Esophagus mucosa (tissue), 1 donor: ENCODE data around the gene RGS17. TPM values are rescaled to one million over a fixed set of nuclear protein-coding genes. Genes with fewer than 3 reads are reported as not detected.
"Not testable (repeated sequence)": the region's sequence is repeated elsewhere in the genome, so short reads cannot be mapped to it uniquely, and the experiment has no call there.

ENCODE experiments used
- ATAC-seq: fragments of 200-7000 bp; cut with Tn5 transposase; one replicate; pipeline ENCODE4 v1.9.1; 2020
- total RNA-seq: library from RNA; stranded (reverse); gene quantifications from one replicate; pipeline ENCODE4 v1.2.4, GENCODE V29; 2023
- donor health status: DM: yes; HTN: yes; CAD: no.

Gene RGS17, protein sequence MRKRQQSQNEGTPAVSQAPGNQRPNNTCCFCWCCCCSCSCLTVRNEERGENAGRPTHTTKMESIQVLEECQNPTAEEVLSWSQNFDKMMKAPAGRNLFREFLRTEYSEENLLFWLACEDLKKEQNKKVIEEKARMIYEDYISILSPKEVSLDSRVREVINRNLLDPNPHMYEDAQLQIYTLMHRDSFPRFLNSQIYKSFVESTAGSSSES
- total RNA-seq, result 1.6 TPM

DNA sequence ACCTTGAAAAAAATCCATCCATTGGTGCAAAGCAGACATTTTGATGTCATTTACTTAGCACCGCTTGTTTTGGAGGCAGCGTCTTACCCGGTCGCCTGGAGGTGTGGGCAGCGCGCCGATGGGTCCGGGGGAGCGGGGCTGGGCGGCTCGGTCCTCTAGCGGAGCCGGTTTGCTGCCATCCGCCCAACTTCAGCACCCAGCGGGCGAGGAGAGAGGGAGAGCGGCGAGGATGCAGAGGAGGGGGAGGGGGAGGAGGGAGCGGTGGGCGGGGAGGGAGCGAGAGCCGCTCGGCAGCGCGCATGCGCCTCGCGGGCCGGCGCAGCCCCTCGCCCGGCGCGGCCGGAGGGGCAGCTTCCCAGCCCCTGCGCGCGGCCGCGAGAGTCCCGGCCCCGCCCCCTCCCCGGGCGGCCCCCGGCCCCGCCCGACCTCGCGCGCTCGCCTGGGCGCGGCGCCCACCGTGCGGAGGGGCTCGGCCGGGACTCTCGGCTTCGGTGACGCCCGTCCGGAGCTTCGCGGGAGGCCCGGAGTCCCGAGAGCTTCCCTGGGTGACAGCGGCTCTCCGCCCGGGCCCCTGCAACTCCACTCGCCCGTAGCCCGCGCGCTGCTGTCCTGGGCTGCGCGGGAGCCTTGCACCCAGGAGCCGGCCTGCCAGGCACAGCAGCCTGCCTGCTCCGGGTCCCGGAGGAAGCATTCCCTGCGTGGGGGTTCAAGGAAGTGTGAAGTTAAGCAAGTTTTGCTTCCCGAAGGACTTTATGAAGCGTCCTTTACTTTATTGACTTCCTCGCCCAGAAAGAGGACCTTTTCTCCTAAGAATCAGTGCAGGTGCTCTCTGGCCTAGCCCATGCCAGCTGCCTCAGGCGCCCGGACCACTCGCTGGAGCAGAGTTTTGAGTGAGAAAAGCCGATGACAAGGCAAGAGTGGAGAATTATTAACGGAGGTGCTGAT is at the start of gene RGS17:
Gene RGS17 (minus strand): TSS at position 246 of the 945 bp plus-strand sequence. CDS start 87,264 bp downstream, outside the sequence.
- ATAC-seq, result peak; percentile 60

DNA sequence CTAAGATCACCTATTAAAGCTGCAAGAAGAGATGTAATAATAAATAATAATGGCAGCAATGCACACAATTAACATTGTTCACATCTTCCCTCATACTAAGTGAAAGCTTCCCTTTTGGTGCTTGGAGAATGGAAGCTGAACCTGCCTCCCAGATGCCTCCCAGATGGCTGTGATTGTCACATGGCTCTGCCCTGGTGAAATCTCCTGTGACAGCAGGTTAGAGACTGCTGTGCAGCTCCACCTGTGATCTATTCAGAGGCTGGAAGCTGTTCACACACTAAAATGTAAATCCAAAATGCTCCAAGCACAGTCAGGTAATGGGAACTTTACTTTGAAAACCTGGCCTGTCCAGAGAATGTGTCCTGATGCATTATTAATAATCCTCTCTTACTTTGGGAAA is 41.7 kb upstream of the RGS17 start:
- ATAC-seq, result no peak

DNA sequence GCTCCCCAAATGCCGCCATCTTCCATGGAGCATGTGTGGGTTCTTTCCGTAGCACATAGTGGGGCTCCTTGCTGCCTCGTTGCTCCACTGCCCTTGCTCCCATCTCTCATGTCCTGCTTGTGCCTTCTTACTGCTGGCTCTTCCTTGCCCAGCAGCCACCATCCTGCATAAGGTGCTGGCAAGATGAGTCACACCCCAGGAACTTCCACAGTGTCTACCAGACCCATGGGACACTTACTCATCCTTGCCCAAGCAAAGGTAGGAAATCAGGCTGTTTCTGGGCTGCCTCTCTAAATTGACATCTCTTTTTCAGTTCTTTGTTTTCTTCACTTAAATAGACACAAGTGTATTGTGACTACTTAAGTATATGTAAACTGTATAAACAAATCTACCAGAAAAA is 39.4 kb upstream of the RGS17 start:
- peak; percentile 64 for ATAC-seq

DNA sequence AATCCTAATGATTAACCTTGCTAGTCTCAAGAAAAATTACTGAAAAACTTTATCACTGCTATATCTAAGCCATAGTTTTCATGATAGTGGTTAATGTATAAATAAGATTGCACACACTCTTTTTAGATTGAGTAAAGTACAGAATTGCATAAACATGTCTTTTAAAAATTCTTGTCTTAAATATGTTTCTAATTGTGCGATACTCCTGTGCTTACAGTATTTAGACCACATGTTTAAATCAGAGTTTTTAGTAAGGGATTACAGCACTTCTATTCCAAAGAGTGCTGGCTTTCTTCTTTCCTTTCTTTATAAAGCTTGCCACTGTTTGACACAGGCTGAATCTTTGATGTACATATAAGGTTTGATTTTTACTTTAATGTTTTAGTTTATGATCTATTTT is 36.8 kb upstream of the RGS17 start:
- no peak for ATAC-seq

DNA sequence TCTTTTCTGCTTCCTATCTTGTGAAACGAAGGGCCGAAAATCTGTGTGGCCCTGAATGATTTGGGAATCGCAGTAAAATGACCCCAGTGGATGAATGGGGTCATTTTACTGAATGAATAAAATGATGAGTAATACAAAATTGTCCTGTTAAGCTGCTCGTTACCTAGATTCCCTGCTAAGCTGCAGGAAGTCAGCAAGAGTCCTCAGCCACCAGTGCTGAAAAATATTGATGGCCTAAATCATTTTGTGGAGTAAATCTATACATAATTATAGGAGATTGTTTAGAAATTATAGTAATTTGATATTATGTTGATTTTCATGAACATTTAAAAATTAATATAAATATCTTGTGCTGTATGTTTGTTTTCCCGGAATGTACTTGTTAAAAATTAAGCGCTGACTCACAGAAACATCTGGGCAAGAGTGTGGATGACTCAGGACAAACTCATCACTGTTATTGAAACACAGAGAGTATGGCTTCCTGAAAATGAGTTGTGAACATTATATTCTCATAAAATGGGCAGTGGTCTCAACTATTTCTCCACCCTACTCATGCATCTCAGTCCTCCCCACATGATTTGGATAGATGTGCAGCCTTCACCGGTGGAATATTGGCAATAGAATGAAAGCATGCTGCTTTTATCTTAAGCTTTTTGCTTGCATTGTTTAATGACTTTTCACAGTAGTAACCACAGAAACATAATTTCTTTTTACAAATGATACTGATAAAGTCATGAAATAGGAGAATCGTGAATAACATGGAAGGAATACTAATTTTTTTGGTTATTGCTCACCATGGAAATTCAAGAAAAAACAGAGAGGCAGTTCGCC is 36.2 kb upstream of the RGS17 start:
- peak; percentile 68 for ATAC-seq

DNA sequence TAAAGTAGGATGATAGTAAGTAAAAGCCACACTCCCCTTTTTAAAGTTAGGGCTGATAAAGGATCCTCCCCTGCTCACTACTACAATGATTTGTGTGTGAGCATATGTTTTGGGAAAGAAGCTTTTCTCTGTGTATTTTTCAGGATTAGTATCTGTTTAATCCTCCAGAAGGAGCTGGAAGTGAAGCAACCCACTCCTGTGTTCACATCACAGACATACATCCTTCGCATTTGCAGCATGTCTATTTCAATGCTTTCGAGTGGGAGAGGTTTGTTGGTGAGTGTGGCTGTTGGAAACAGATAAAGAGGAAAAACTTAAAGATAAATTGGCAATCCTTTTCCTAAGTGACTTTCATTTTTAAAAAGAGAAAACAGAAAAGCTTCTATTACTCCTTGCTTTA is 31.6 kb upstream of the RGS17 start:
- no peak for ATAC-seq

DNA sequence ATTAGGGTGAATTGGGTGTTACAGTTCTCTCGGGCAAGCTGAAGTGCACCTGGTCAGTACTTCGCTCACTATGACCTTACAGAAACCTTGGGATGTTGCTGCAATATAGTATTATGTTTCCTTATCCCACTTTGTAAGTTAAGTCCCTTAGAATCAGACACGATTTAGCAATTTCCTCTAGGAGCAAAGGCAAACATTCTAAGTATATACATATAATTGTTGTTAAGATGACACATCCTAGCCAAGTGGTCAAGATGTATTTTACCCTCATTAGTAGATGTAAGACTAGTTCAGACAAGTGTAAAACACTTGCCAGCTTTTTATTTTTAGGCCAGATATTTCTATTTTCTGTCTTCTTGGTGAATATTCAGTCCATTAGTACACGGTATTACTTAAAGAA is 31.1 kb upstream of the RGS17 start:
- ATAC-seq, result no peak

DNA sequence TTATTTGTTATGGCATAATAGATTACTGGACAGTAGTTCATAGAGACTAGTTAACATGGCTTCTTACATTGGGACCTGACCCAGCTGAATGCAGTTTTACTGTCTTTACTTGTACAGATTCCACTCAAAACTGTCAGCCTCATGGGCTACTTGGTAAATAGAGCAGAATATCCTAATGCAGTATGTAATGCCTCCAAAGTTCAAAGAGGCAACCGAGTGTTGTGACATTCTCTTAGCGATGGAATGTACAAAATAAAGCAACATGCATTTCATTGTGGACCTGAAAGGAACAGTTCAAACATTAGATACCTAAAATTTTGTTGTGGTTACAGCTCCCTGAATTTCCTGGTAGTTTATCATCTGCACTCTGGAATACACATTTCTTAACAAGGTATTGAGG is 29.1 kb upstream of the RGS17 start:
- ATAC-seq, result no peak

DNA sequence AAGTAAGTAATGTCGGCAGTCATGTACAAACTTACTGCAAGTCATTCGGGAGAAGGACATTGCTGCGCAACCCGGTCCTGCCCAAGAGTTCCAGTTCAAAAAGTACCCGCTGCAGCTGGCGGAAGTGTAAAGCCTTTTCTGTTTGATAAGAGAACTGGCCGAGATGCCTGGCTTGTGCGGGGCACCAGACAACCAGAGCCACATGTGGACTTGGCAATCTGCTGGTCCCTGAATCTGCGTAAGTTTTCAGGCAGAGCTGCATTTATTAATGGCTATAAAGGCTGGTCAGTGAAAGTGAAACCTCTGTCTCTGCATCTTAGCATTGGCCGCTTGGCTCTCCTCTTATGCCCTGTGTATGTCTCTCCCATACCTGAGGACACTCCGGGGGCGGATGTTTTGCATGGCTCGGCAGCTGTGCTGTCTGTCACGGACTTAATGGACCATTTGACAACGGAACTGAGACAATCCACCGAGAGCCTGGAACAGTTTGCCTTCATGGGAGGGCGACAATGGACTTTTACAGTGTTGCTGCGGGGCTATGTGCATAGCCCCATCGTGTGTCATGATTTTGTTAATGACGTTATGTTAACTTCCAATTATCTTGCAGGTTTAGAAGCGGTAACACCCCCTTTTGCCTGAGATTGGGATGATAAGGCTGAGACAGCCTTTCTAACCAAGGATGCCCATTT is 19.8 kb upstream of the RGS17 start:
- ATAC-seq, result no peak

DNA sequence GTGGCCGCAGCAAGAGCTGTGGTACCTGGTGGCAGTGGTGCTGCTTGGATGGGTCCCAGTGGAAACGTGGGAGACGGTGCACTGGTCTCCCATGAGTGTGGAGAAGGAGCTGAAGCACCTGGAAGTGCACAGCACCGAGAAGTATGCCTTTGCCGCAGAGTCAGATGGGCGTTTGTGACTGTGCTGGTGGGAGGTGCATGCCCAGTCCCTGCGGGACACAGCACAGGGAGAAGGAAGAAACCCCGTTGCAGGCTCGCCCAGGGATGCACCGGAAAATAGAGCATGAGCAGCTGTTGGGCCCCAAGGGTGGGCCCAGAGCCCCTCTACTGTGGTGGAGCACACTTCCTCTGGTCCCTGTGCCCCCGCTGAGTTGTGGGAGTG is 19.3 kb upstream of the RGS17 start:
- ATAC-seq, result no peak

DNA sequence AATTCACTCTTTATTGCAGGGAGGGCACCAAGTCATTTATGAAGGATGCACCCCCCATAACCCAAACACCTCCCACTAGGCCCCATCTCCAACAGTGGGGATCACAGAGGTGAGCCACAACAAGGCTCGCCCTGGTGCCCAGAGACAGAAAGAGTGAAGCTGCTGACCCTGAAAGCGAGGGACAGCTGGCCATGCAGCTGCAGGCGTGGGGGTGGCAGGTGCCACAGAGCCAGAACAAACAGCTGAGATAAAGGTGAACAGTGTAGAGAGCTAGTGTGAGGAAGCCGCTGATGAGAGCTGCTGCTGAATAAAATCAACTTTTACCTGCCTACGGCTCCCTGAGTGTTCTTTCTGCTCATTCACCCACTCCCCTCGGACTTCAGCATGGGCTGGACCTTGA is 18.8 kb upstream of the RGS17 start:
- ATAC-seq, result no peak

DNA sequence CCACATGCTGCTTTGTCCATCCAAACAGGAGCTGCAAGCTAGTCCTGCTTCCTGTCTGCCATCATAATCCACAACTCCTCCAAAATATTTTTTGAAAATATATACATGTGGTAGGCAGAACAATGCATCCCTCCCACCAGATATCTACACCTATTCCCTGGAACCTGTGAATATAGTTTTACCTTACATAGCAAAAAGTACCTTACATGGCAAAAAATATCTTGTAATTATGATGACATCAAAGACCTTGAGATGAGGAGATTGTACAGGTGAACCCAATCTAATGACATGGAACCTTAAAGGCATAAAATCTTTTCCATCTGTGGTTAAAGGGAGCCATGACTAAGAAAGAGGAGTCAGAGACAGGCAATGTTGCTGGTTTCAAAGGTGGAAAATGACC is 15.3 kb upstream of the RGS17 start:
- no peak for ATAC-seq

DNA sequence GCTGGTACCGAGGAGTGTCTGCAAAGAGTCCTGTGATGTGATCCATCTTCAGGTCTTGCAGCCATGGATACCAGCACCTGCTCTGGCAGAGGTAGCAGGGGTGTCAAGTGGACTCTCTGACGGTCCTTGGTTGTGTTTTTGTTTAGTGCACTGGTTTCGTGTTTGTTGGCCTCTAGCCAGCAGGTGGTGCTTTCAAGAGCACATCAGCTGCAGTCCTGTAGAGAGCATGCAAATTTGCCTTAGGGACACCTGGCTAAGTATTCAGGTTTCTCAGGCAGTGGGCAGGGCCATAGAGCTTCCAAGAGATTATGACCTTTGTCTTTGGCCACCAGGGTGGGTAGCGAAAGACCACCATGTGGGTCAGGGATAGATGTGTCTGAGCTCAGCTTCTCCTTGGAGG is 14.5 kb upstream of the RGS17 start:
- ATAC-seq, result no peak

DNA sequence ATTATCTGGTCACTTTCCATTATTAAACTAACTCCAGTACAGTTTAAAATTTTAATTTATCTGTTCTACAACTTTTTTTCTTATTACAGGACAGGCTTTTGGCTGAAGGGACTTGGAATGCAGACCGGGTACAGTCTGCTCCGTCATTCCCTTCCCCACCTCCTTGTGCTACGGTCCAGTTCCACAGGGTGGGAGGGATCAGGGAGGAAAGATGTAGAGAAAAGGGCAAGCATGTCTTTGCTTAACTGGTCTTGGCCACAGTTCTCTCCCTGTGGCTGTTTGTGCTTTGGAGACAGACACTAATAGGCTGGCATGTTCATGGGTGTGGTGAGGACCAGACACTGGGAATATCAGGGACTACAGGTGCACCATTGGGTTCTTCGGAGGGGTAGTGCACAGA is 12.1 kb upstream of the RGS17 start:
- no peak for ATAC-seq

DNA sequence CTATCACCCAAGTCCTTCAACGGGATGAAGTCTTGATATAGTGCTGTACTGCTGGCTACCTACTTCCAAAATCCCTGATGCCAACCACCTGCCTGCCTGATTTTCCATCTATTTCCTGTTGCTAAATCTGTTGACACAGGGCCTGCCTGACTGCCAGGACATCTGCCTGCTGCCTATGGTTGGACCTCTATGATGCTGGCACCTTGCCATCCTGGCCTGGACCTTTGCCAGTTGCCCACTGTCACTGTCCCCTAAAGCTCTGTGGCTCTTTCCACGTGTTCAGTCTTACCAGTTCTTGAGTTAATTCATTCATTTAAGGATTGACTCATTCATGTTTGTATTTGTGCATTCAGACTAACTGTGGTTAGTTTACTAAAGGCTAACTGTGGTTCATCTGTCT is 9.2 kb upstream of the RGS17 start:
- ATAC-seq, result no peak

DNA sequence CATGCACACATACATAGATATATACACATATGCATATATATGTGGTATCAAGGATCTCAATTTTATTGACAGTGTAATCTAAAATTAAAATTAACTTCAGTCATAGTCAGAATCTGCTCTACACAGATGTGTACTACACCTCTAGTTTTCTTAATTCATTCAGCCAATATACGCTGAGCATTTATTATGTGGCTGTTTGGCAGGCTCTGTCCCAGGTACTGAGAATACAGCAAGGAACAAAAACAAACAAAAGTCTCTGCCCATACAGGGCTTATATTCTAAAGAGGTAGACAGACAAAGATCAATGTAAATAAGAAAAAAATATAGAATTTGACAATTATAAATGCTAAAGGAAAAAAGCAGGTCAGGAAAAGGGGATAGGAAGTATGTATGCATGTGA is 7.8 kb upstream of the RGS17 start:
- no peak for ATAC-seq

DNA sequence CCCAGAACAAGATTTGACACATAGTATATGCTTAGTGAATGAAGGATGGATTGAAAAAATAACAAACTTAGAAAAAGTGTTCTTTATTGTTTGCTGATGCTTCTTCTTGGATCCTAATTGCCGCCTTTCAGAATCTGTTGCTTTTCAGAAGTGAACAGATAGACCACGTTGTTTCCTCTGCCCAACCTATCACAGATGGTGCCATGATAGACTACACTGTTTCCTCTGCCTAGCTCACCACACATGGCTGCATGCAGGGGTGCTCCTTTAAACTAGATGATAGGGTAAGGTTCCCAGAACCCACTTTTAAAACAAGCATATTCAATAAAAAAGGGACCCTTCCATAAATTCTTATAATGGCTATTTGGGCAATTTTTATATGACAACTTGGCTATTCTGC is 4.6 kb upstream of the RGS17 start:
- ATAC-seq, result no peak

DNA sequence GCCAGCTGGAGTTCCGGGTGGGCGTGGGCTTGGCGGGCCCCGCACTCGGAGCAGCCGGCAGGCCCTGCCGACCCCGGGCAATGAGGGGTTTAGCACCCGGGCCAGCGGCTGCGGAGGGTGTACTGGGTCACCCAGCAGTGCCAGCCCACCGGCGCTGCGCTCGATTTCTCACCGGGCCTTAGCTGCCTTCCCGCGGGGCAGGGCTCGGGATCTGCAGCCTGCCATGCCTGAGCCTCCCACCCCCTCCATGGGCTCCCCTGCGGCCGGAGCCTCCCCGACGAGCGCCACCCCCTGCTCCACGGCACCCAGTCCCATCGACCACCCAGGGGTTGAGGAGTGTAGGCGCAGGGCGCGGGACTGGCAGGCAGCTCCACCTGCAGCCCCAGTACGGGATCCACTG is 2.6 kb upstream of the RGS17 start:
- ATAC-seq, result not testable (repeated sequence)

DNA sequence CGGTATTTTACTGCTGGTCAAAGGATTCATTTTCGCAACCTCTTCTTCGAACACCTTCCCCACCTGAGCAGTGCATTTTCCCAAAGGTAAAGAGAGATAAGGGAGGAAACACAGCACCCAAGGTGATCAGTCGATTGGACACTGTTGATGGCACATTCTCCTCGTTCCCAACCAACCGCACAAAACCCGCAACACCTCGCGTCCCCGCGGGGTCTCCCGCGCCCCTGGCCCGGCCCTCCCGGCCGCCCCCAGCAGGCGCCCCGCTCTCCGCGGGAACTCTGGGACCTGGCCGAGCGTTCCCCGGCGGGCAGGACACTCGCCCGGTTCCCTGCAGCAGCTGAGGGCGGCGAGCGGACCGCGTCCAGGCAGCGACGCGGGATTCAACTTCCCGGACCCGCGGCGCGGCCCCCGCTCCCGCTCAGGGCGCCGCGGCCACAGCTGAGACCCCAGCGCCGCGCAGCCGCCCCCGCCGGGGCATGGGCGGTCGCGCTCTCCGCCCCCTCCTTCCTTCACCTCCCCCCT is 506 bp downstream of the RGS17 start:
- peak; percentile 22 for ATAC-seq

DNA sequence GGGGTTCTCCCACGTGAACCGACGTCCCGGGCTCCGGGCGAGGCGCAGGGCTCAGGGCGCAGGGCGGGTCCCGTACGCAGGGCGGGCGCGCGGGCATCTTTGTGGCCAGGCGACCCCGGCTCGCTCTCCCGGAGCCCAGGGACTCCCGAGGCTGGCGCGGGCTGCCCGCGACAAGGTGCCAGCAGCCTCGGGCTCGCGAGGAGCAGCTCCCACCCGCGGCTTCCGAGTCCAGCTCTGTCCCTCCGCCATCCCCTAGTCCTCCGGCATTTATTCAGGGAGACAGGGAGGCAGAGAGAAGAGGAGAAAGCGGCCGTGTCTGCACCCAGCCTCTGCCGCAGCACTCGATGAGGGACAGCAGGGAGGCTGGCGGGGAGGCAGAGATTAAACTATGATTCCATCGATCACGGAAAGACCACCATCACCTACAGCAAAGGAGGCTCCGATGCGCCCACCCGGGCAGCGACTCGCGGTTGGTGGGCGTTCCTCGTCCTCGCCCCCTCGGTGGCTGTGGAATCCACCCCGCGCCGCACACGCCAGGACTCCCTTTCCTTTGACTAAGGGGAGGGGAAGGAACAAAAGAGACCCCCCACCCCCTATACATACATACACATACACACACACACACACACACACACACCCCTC is 1.1 kb downstream of the RGS17 start:
- ATAC-seq, result peak; percentile 13

DNA sequence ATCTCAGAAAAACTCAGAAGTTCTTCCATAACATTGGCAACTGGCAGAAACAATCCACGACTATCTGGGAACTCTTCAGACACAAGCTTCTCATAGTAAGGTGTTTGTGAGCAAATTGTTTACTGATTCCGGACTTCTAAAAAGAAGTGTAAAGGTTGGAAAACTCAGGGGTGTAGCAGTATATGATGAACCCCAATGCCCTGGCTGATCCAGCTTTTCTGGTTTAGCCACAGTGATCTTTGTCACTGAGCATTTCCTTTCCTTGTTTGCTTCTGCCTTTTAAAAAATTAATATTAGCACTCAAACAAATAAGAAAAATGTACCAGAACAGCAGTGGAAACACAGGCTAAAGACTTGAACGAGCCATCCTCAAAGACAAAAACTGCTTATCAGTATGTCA is 4.9 kb downstream of the RGS17 start:
- peak; percentile 58 for ATAC-seq

DNA sequence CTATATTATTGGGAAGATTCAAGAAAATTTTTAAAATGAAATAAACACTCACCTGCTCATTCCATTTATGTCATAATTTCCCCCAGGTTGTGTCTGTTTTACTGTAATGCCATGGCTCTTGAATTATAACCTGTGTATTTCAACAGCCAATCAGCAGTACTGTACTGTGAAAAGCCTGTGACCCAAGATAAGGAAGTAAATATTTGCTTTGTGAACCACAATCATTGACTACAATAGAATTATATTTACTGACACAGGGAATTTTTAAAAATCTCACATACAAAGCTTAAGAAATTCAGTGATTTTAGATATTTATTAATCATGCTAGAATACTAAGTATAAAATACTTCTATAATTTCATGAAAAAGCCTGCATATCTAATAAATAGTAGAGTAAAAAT is 6.0 kb downstream of the RGS17 start:
- no peak for ATAC-seq
